GM04504 (cell line): Measurements from ENCODE around the gene SAMD14.

Experiments used
- DNase-seq: peaks from one replicate; pipeline ENCODE4 v3.0.0-alpha.2; 2012; ENCODE audit warnings: low read depth

SAMD14 gene

GRCh38 chr17:50132104-50132794, 2.3 kb upstream of the SAMD14 start:
- DNase-seq, result no peak

DNA sequence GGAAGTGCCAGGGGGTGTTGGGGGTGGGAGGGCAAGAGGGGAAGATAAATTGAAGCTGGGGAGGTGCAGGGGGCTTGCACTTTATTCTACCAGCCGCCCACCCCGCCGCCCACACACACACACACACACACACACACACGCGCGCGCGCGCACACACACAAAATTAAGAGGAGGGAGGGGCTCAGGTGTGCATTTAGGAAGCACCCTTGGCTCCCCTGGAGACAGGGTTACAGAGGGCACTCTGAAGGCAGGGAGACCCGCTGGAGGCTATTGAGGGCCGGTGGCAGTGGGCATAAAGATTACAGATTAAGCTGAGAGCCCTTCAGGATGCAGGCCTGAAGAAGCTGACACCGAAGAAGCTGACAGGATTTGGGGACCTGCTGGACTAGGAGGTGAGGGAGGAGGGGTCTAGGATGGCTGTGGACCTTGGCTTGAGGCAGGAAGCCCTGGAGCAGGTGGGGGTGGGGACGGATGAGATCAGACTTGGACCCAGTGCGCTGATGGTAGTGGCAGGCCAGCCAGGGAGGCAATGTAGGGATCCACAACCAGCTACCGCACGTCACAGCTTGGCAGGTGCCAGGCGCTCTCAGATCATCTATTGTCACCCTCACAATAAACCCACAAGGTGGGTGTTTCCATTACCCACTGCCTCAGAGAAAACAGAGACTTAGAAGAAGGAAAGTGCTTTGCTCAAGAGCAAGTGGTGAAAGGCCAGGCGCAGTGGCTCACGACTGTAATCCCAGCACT, 772 bp upstream of the SAMD14 start:
- no peak for DNase-seq

DNA sequence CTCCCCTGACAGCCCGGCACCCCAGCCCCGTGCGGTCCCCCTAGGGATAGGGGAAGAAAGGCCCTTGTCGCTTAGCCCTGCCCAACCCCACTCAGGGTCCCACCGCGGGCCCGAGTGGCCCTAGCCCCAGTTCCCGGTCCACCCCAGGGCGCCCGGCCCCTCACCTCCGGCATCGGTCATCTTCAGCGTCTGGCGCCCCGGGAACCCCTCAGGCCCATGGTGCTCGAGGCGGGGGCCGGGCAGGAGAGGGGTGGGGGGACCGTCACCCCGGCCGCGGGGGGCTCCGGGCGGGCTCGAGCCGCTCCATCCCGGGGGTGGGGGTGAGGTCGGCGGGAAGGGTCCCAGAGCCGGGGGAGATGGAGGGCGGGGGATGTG, 620 bp downstream of the SAMD14 start:
- DNase-seq, result no peak

- DNase-seq, result no peak
Observed at GRCh38 chr17:50128441-50129352, 1.3 kb downstream of the SAMD14 start.

DNA sequence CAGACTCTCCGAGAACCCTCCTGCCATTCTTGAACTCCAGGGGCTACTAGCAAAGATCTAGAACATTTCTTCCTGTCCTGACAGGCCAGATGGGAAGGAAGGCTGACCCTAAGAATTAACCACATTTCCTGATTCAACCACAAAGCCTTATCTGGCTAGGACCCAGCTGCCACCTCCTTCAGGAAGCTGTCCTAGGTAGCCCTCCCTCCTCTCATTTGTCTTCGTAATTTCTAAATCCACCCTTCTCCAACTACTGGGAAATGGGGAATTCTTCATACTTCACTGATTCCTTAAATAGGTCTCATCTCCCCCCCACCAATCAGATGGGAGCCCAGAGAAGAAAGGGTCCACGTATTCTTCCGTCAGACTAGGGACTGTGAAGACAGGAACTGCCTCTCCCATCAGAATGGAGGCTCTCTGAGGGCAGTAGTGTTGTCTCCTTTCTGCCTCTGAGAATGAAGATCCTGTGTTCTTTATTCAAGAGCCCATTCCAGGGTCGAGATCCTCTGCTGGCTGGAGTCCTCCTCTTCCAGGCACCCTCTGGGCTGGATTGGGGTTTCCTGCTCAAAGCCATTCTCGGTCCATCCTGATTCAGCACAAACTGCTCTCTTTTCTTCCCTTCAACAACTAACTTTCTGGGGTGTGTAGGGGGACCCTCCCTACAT, 2.1 kb downstream of the SAMD14 start:
- DNase-seq, result no peak

DNA sequence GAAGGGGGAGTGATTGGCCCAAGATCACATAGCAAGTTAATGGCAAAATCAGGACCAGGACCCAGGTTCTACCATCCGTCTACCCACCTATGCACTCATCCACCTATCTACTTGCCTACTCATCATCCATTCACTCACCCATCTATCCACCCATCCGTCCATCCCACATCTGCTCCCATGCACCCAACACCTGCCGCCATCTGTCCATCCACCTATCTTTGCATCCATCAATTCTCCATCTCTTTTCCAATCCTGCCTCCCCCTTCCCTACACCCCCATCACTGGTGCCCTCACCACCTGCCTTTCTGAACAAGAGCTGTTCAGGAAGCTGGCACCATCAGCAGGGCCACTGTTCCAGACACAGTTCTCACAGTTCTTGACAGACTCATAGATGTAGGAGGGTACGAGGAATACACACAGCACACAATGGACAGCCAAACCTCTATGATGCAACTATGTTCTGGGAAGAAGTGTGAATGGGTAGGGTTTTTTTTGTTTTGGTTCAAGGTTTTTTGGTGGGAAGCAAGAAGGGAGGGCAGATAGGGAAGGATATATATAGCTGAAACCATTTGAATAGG, 4.5 kb downstream of the SAMD14 start:
- DNase-seq, result no peak

DNA sequence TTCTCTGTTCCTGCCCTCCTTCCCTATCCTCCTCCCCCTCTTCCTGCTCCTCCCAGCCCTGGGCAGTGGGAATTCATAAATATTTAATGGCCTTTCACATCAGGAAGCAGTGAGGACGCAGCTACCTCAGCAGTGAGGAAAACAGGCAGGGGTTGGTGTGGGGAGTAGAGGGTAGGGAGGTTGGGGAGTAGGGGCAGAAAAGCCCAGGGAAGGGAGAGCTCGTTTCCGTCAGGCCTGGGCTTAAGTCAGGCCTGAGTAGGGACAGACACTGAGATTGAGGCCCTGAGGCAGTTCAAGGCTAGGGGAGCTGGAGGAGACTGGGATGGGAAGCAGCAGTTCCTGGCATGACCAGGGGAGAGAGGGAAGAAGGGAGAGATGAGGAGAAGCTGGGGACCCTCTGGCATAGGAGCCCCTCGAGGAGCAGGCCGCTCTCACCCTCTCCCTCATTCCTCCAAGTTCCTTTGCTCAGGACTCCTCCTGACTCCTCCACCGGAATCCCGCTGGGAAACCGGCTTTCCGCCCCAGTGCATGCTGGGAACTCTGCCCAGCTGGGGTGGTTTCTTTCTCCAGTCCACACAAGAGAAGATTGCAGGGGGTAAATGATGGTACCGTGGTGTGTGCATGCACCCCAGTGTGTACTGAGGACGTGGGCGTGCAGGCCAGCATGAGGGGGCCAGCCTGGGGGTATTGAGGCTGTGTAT, 6.2 kb downstream of the SAMD14 start:
- DNase-seq, result no peak

DNA sequence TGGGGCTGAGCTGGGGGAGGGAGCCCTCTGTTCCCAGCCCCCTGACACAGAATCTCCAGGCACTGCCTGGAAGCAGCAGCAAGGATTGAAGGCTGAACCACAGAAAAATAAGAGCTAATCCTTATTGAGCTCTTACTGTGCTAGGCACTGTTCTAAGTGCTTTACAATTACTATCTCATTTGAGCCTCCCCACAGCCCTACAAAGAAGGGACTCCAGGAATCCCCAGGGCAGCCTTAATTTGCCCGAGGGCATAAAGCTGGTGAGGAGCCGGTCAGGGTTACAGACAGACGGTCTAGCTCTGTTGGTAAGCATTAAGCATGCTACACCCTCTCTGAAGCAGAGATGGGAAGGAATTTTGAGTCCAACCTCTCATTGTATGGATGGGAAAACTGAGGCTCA, 7.0 kb downstream of the SAMD14 start:
- DNase-seq, result no peak

GRCh38 chr17:50120475-50121253, 9.3 kb downstream of the SAMD14 start:
- no peak for DNase-seq

DNA sequence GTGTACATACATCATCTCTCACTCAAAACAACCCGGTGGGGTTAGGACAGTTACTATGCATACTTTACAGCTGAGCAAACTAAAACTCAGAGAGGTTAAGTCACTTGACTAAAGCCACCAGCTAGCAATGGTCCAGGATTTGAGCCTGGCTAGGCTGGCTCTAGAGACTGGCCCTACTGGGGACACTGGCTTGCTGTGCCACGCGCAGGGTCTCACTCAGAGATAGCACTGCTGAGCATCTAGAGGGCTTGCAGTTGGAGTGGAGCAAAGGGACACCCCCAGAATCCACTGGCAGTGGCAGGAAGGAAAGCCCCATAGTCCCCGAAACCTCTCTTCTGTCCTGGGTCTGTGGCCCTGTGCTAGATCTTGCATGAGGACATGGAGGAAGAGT, 11.1 kb downstream of the SAMD14 start:
- no peak for DNase-seq

- DNase-seq, result no peak
Observed at GRCh38 chr17:50118076-50118827, 11.7 kb downstream of the SAMD14 start.

DNA sequence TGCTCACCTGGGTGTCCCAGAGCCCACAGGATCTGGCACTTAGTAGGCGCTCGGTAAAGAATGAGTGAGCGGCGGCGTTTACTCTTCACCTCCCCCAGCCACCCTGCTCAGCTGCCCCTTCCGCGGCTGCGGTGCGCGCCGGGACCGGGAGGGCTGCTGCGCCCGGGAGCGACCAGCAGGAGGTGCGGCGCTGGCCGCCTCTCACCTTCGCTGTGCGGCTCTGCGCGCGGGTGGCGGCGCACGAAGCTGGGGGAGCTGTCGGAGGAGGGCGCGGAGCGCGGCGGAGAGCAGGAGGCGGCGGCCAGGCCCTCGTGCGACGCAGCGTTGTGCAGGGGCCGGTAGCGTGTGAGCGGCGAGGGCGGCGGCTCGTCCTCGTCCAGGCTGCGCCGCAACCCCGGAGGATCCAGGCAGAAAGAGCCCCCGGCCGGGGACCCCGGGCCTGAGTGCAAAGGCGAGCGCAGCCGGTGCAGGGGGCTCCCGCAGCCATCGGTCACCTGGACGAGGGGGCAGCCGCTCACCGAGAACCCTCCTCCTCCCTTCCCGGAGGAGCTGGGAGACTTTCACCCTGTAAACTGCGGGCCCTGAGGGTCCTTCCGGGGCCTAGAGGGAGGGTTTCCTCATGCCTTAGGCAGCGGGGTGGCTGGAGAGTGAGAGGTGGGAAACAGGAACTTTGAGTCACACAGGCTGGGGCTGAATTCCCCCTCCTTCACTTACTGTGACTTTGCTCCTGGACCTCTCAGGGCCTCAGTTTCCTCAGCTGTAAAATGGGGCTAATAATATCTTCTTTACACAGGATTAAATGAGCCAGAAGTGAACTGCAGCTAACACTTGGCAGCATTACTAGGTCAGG, 12.5 kb downstream of the SAMD14 start:
- no peak for DNase-seq

GRCh38 chr17:50115756-50116155, 14.2 kb downstream of the SAMD14 start:
- DNase-seq, result no peak

- no peak for DNase-seq
Observed at GRCh38 chr17:50114849-50115357, 15.1 kb downstream of the SAMD14 start.

GRCh38 chr17:50114401-50114800, 15.6 kb downstream of the SAMD14 start:
- no peak for DNase-seq

GRCh38 chr17:50113624-50114320, 16.2 kb downstream of the SAMD14 start:
- DNase-seq, result no peak

- no peak for DNase-seq
Observed at GRCh38 chr17:50112694-50113093, 17.3 kb downstream of the SAMD14 start.
